Memory B cell (primary cell): ENCODE data around the gene CANX.
"Not testable (repeated sequence)": the region's sequence is repeated elsewhere in the genome, so short reads cannot be mapped to it uniquely, and the experiment has no call there.

Experiments used
- ATAC-seq: fragments of 150-1000 bp; cut with Tn5 transposase; 2 replicates; pipeline ENCODE4 v1.10.0; 2021; ENCODE audit warnings: low read depth, mild to moderate bottlenecking, moderate library complexity
- DNase-seq, 2 donors: peaks; one replicate each; pipeline ENCODE4 v3.0.0; 2022; ENCODE audit warnings: low spot score in 2 of 2
- H3K27ac Mint-ChIP-seq: one replicate; pipeline ENCODE4 v1.8.0; 2022; ENCODE audit warnings: mild to moderate bottlenecking, moderate library complexity, mixed read lengths
- H3K27me3 Mint-ChIP-seq: one replicate; pipeline ENCODE4 v1.8.0; 2022; ENCODE audit warnings: mixed read lengths
- H3K36me3 Mint-ChIP-seq: one replicate; pipeline ENCODE4 v1.8.0; 2022; ENCODE audit warnings: mild to moderate bottlenecking, mixed read lengths
- H3K4me1 Mint-ChIP-seq: one replicate; pipeline ENCODE4 v1.8.0; 2022; ENCODE audit warnings: mixed read lengths
- H3K4me3 Mint-ChIP-seq: one replicate; pipeline ENCODE4 v1.8.0; 2022; ENCODE audit warnings: mild to moderate bottlenecking, moderate library complexity, mixed read lengths
- H3K9me3 Mint-ChIP-seq: one replicate; pipeline ENCODE4 v1.8.0; 2022; ENCODE audit warnings: mixed read lengths

Gene CANX

GRCh38 chr5:179698935-179699615 lies at the start of gene CANX:
CANX (plus strand) TSS chr5:179698967; CDS start chr5:179705682, 6,715 bp downstream.
- Mint-ChIP-seq H3K9me3 (no peaks in the 10 kb centered on the region), H3K27ac (peak within 1 kb of the TSS; percentile 98), H3K4me3 (peak within 1 kb of the TSS; percentile 96), H3K4me1 (peaks cover 33% of the 10 kb centered on the region), H3K36me3 (peaks cover 12% of the 10 kb centered on the region), H3K27me3 (no peaks in the 10 kb centered on the region)
- ATAC-seq, result peak; percentile 2
- DNase-seq, result no peak

- H3K27me3 Mint-ChIP-seq, ATAC-seq, DNase-seq, H3K4me1 Mint-ChIP-seq, H3K9me3 Mint-ChIP-seq, H3K4me3 Mint-ChIP-seq, H3K27ac Mint-ChIP-seq, H3K36me3 Mint-ChIP-seq: not testable (repeated sequence)
Observed at GRCh38 chr5:179649166-179649703, 49.5 kb upstream of the CANX start.

GRCh38 chr5:179650245-179650644 lies 48.5 kb upstream of the CANX start:
- DNase-seq, H3K9me3 Mint-ChIP-seq, H3K4me3 Mint-ChIP-seq, H3K27ac Mint-ChIP-seq, H3K27me3 Mint-ChIP-seq, H3K4me1 Mint-ChIP-seq, ATAC-seq, H3K36me3 Mint-ChIP-seq: not testable (repeated sequence)

- not testable (repeated sequence) for H3K27ac Mint-ChIP-seq, H3K9me3 Mint-ChIP-seq, H3K27me3 Mint-ChIP-seq, H3K36me3 Mint-ChIP-seq, H3K4me3 Mint-ChIP-seq, ATAC-seq, DNase-seq, H3K4me1 Mint-ChIP-seq
Observed at GRCh38 chr5:179653135-179653534, 45.6 kb upstream of the CANX start.

- H3K4me3 Mint-ChIP-seq, result peak overlapping the region; percentile 27
- not testable (repeated sequence) for H3K27me3 Mint-ChIP-seq, H3K9me3 Mint-ChIP-seq, H3K27ac Mint-ChIP-seq, H3K36me3 Mint-ChIP-seq, H3K4me1 Mint-ChIP-seq
- peak; percentile 94 for ATAC-seq
- peak in 1 of 2 donors; percentile 28 for DNase-seq
Observed at GRCh38 chr5:179657302-179658178, 41.2 kb upstream of the CANX start.

- not testable (repeated sequence) for H3K27me3 Mint-ChIP-seq, H3K4me1 Mint-ChIP-seq, H3K9me3 Mint-ChIP-seq, H3K36me3 Mint-ChIP-seq, H3K27ac Mint-ChIP-seq
- ATAC-seq (peak; percentile 63), DNase-seq (peak in 1 of 2 donors; percentile 19)
- H3K4me3 Mint-ChIP-seq, result peak overlapping the region; percentile 70
Observed at GRCh38 chr5:179658179-179658856, 40.4 kb upstream of the CANX start.

GRCh38 chr5:179661647-179662046 lies 37.1 kb upstream of the CANX start:
- not testable (repeated sequence) for ATAC-seq, DNase-seq, H3K36me3 Mint-ChIP-seq, H3K9me3 Mint-ChIP-seq, H3K4me1 Mint-ChIP-seq, H3K27ac Mint-ChIP-seq, H3K4me3 Mint-ChIP-seq, H3K27me3 Mint-ChIP-seq

GRCh38 chr5:179668391-179668790 lies 30.4 kb upstream of the CANX start:
- H3K4me3 Mint-ChIP-seq, result no peak overlapping the region
- H3K36me3 Mint-ChIP-seq, result no peaks in the 10 kb centered on the region
- no peak overlapping the region for H3K27ac Mint-ChIP-seq
- H3K9me3 Mint-ChIP-seq, result no peaks in the 10 kb centered on the region
- DNase-seq (no peak), ATAC-seq (peak; percentile 68)
- peaks cover 2% of the 10 kb centered on the region for H3K27me3 Mint-ChIP-seq
- peaks cover 3% of the 10 kb centered on the region for H3K4me1 Mint-ChIP-seq

GRCh38 chr5:179678223-179679013 lies 20.3 kb upstream of the CANX start:
- Mint-ChIP-seq H3K27me3 (no peaks in the 10 kb centered on the region), H3K9me3 (no peaks in the 10 kb centered on the region), H3K4me3 (peak overlapping the region; percentile 96), H3K4me1 (peaks cover 22% of the 10 kb centered on the region), H3K27ac (peak overlapping the region; percentile 94), H3K36me3 (peaks cover 3% of the 10 kb centered on the region)
- peak; percentile 91 for ATAC-seq
- peak; percentile 90 for DNase-seq

GRCh38 chr5:179679014-179679674 lies 19.6 kb upstream of the CANX start:
- Mint-ChIP-seq H3K4me3 (peak overlapping the region; percentile 96), H3K9me3 (no peaks in the 10 kb centered on the region), H3K27me3 (no peaks in the 10 kb centered on the region), H3K27ac (peak overlapping the region; percentile 94), H3K36me3 (peaks cover 3% of the 10 kb centered on the region), H3K4me1 (peaks cover 22% of the 10 kb centered on the region)
- ATAC-seq, result peak; percentile 28
- peak in 1 of 2 donors; percentile 49 for DNase-seq

- Mint-ChIP-seq H3K9me3 (no peaks in the 10 kb centered on the region), H3K27ac (no peak overlapping the region), H3K4me1 (peaks cover 22% of the 10 kb centered on the region), H3K36me3 (peaks cover under 1% of the 10 kb centered on the region), H3K27me3 (no peaks in the 10 kb centered on the region), H3K4me3 (peak overlapping the region; percentile 58)
- no peak for DNase-seq
- ATAC-seq, result no peak
Observed at GRCh38 chr5:179680014-179680779, 18.6 kb upstream of the CANX start.

GRCh38 chr5:179680780-179681401 lies 17.9 kb upstream of the CANX start, which contains the start of gene CBY3:
CBY3 (minus strand) TSS chr5:179681034; CDS start chr5:179680918, 116 bp downstream.
- Mint-ChIP-seq H3K27me3 (no peaks in the 10 kb centered on the region), H3K4me3 (peak within 1 kb of the TSS; percentile 58), H3K4me1 (peaks cover 22% of the 10 kb centered on the region), H3K36me3 (no peaks in the 10 kb centered on the region), H3K9me3 (no peaks in the 10 kb centered on the region), H3K27ac (peak within 1 kb of the TSS; percentile 58)
- no peak for ATAC-seq
- no peak for DNase-seq
